UCSD-AML1 (cell line): ENCODE measurements around the gene ATF6.

ENCODE experiments used
- DNase-seq: peaks from one replicate; lab custom pipeline; 2025; ENCODE audit not compliant: unreplicated experiment; lab: John Stamatoyannopoulos, UW

The ATF6 gene

DNA sequence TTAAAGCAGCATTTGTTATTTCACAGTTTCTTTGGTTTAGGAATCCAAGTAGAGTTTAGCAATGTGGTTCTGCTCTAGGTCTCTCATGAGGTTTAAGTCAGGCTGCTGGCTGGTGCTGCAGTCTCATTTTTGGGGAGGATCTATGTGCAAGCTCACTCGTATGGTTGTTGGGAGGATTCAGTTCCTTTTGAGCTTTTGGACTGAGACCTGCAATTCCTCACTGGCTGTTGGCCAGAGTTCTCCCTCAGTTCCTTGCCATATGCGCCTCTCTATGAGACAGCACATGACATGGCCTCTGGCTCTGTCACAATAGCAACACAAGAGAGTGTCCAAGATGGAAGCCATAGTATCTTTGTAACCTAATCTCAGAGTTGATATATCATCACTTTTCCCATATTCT, 166.5 kb downstream of the ATF6 start:
- no peak for DNase-seq

- no peak for DNase-seq
These were observed 167.8 kb downstream of the ATF6 start for GRCh38 chr1:161933592-161934588.

DNA sequence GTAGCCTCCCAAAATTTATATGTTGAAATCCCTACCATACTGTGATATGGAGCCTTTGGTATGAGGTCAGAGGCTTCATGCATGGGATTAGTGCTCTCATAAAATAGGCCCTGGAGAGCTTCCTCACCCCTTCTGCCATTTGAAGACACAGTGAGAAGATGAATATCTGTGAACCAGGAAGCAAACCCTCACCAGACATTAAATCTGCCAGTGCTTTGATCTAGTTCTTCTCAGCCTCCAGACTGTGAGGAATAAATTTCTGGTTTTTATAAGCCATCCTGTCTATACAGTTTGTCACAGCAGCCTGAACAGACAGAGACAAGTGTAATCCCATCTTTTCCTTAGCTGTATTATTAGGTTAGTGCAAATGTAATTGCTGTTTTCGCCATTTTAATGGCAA, 169.1 kb downstream of the ATF6 start:
- no peak for DNase-seq

DNA sequence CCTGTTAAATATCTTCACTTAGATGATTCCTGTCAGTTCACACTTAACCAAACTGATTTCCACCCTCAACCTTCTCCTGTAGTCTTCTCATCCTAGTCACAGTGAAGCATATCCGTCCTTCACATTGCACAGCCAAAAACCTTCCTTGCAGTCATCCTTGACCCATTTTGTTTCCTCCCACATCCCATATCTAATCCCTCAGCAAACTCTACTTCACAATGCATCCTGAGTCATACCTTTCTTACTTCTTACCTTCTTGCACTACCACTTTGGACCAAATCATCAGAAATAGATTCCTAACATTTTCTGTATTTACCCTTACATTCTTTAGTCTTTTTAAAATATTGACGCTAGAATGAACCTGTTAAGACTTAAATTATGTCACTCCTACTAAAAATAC, 170.7 kb downstream of the ATF6 start:
- DNase-seq = no peak

DNA sequence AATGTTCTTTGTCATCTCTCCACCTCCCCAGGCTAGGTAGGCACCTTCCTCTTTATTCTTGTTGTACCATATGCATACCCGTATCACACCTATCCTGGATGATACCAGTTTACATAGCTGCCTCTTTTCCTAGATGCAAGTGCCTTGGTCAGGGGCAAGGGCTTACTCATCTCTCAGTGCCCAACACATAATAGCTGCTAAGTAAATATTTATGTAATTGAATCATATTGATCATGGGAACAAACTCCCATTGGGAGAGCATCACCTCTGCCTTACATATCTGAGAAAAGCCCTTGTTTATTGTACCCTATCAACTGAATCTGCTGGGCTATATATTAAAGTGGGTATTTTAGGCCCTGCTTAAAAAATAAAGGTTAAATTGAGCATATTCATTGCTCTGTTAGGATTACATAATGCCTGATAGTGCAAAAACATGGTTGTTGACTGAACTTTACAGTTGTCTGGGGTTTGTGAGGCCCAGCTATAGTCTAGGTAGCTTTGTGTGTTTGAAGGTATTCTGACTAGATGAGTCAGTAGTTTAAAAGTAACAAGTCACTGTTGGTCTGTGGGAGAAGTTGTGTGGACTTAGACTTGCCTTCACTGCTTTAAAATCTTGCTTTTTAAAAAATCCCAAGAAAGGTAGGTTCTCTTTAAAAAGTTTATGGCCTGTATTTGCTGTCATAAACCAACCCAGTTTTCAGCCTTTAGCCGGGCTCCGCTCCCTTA, 174.9 kb downstream of the ATF6 start:
- DNase-seq = no peak

- no peak for DNase-seq
These were observed 175.8 kb downstream of the ATF6 start for GRCh38 chr1:161941726-161942436.

DNA sequence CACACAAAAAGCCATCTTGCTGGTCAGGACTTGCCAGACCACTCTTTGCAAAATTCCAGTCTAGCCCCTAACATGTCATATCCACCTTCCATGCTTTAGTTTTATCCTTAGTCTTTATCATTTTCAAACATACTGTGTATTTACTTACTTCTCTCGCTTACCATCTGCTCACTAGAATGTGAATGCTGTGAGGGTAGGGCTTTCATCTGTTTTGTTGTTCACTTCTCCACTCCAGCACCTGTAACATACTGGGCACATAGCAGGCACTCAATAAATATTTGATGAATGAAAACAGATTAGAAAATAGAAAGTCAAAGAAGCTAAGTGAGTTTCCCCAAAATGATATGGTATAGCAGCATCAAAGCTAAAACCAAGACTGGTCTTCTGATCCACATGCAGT, 177.6 kb downstream of the ATF6 start:
- no peak for DNase-seq

GRCh38 chr1:161944381-161944780, 178.3 kb downstream of the ATF6 start:
- no peak for DNase-seq

DNA sequence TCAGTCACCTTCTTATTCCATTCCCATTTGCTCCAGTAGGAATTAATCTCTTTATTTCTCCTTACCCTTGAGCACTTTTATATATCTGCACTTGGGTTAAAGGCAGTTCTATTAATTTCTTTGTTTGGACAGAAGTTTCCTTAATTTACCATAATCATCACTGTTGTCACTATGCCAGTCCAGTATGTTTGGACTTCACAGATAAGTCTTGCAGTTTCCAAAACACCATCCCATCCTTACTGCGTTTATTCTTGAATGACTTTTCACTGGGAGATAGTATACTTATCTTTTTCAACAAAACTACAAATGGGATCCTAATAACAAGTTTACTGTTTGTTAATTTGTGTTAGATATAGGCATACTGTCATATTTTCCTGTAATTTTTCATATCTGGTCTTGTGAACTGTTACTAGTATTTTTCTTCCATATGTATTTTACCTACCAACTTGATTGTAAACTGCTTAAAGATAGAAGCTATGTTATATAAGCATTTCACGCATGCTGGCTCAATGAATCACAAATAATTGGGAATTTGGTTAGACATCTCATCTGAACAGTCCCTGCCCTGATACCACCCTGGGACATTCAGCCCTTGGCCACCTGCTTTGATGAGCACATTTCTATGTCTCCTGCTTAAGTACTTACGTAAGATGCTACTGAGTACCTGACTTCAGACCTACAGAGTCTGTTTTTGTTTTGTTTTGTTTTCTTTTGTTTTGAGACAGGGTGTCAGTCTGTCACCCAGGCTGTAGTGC, 179.4 kb downstream of the ATF6 start:
- DNase-seq = no peak

DNA sequence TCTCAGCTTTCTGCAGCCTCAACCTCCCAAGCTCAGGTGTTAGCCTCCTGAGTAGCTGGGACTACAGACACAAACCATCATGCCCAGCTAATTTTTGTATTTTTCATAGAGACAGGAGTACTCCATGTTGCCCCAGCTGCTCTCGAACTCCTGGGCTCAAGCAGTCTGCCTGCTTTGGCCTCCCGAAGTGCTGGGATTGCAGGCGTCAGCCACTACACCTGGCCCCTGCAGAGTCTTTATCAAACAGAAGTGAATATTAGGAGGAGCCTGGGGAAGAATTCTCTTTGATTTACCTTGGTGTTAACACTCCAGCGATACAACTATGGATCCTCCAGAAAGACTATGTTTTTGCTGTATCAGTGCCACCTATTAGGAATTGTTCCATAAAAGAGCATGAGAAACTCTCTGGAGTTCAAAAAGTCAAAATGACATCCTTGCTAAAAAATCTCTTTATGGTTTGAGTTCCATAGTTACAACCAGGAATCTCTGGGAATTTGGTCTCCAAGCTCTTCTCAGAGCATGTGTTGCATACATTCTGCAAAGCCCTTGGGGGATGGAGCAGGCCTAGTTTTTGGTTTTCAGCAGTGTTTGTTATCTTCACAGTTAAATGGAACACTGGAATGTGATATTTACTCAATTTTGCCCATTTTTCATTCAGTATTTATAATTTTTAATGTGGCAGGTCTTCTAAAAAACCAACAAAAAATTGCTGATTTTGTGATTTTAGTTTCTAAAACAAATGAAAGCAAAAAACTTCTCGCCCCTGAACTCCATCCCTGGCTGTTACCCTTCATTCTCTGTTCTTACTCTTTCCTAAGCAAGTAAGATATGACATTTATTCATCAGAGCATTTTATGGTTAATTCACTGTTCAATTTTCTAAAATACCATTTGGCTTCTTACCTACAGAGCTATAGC, 180.2 kb downstream of the ATF6 start:
- DNase-seq = no peak

- DNase-seq = no peak
These were observed 182.3 kb downstream of the ATF6 start for GRCh38 chr1:161948435-161948834.

- DNase-seq = no peak
These were observed 183.4 kb downstream of the ATF6 start for GRCh38 chr1:161949548-161949947.

DNA sequence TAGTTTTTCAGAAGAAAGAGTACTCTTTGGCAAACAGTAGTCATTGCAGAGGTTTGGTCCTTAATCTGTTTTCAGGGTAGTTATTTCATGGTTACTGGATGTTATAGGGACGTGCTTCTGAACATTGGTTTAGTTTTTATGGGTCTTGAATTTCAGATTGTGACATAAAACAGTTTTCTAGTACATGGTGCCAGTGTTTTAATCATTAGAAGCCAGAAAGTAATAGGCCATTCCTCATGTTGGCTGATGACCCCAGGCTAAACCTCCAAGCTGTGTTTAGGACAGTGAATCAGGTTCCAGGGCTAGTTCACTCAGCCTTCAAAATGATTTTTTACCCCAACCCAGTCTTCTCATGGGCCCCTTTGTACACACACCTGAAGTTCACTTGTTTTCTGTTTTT, 184.3 kb downstream of the ATF6 start:
- DNase-seq = no peak

- DNase-seq = no peak
These were observed 185.5 kb downstream of the ATF6 start for GRCh38 chr1:161951646-161952045.

- DNase-seq = no peak
These were observed 186.6 kb downstream of the ATF6 start for GRCh38 chr1:161952607-161953172.

DNA sequence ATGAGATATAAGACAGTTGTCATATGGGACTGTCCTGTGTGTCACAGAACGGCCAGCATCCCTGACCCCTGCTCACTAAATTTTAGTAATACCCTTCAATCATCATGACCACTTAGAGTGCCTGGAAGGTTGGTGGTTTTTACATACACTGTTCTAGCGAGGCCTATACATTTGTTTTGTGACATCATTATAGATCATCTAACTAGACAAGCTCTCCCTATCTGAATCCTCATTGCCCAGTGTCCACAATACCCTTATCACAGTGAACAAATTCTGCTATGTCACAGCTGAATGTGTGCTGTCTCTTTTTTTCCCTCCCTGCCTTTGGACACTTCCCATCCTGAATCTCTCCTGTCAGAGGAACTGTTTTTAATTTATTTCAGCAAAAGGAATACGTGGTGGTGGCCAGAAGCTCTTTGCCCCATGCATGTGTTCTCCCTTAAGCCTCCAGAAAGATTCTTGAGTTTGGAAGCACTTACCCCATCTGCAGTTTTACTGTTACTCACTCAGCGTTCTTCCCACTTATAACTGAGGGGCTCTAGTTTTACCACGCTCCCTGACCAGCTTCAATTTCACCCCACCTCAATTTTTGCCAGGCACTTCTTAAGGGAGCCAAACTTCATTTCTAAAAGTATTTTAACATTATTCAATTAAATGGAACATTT, 187.3 kb downstream of the ATF6 start:
- DNase-seq = no peak

GRCh38 chr1:161954050-161954449, 187.9 kb downstream of the ATF6 start:
- no peak for DNase-seq

- DNase-seq = no peak
These were observed 188.3 kb downstream of the ATF6 start for GRCh38 chr1:161954466-161954865.

DNA sequence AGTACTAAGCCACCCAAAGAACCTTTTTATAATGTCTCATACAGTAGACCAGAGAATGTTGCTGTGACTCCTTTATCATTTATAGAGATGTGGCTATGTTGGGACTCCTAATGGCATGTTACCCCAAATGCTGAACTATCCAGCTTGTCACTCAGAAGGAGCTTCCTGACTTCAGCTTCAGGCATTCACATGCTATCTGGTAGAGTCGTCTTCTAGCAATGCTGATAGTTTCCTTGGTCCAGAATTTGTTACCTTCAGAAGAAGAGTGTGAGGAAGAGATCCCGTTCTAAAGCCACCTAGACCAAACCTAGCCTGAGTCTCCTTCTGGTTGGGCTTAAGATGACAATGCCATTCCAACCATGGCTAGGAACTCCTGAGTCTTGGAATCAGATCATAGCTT, 189.5 kb downstream of the ATF6 start:
- no peak for DNase-seq
